Measurements from ENCODE around the gene FCRL2. TPM values are rescaled to one million over a fixed set of nuclear protein-coding genes. Genes with fewer than 3 reads are reported as not detected.

FCRL2 gene
- total RNA-seq, 1 donor = not detected

GRCh38 chr1:157700305-157700704 is 76.6 kb downstream of the FCRL2 start:
- Histone ChIP-seq H2AFZ (ENCODE audit: low read length) (no peak overlapping the region), H3K36me3 (ENCODE audit: insufficient read depth, low read length) (no peaks in the 10 kb centered on the region), H3K4me1 (ENCODE audit: insufficient read depth, low read length) (no peaks in the 10 kb centered on the region), H3K9me3 (ENCODE audit: low read depth, low read length) (no peaks in the 10 kb centered on the region), H4K20me1 (ENCODE audit: insufficient read depth, low read length) (no peaks in the 10 kb centered on the region), H3K4me2 (ENCODE audit: insufficient read depth, low read length) (no peak overlapping the region), H3K79me2 (ENCODE audit: insufficient read depth, low read length) (no peaks in the 10 kb centered on the region), H3K27ac (ENCODE audit: low read depth, low read length) (no peak overlapping the region), H3K27me3 (ENCODE audit: insufficient read depth, low read length) (no peaks in the 10 kb centered on the region), H3K4me3 (ENCODE audit: insufficient read depth, low read length) (no peak overlapping the region)
- TF ChIP-seq CTCF (IDR thresholded peaks at IDR 0.05; ENCODE audit: extremely low read depth, low read depth, low read length) = no peak
- no peak for DNase-seq (ENCODE audit: insufficient read length, low spot score, missing footprints)

GRCh38 chr1:157697781-157698569 is 79.0 kb downstream of the FCRL2 start:
- H3K79me2 ChIP-seq (ENCODE audit: insufficient read depth, low read length) = no peaks in the 10 kb centered on the region
- no peak overlapping the region for H3K27ac ChIP-seq (ENCODE audit: low read depth, low read length)
- no peak overlapping the region for H3K4me2 ChIP-seq (ENCODE audit: insufficient read depth, low read length)
- H3K4me3 ChIP-seq (ENCODE audit: insufficient read depth, low read length) = no peak overlapping the region
- no peaks in the 10 kb centered on the region for H3K4me1 ChIP-seq (ENCODE audit: insufficient read depth, low read length)
- TF ChIP-seq CTCF (IDR thresholded peaks at IDR 0.05; ENCODE audit: extremely low read depth, low read depth, low read length) = no peak
- no peak overlapping the region for H2AFZ ChIP-seq (ENCODE audit: low read length)
- H3K27me3 ChIP-seq (ENCODE audit: insufficient read depth, low read length) = no peaks in the 10 kb centered on the region
- H4K20me1 ChIP-seq (ENCODE audit: insufficient read depth, low read length) = no peaks in the 10 kb centered on the region
- no peak for DNase-seq (ENCODE audit: insufficient read length, low spot score, missing footprints)
- H3K9me3 ChIP-seq (ENCODE audit: low read depth, low read length) = no peaks in the 10 kb centered on the region
- no peaks in the 10 kb centered on the region for H3K36me3 ChIP-seq (ENCODE audit: insufficient read depth, low read length)

GRCh38 chr1:157696966-157697628 is 79.8 kb downstream of the FCRL2 start:
- no peak overlapping the region for H3K4me3 ChIP-seq (ENCODE audit: insufficient read depth, low read length)
- no peak for DNase-seq (ENCODE audit: insufficient read length, low spot score, missing footprints)
- no peaks in the 10 kb centered on the region for H3K27me3 ChIP-seq (ENCODE audit: insufficient read depth, low read length)
- H3K9me3 ChIP-seq (ENCODE audit: low read depth, low read length) = no peaks in the 10 kb centered on the region
- no peaks in the 10 kb centered on the region for H3K4me1 ChIP-seq (ENCODE audit: insufficient read depth, low read length)
- no peak overlapping the region for H3K27ac ChIP-seq (ENCODE audit: low read depth, low read length)
- H2AFZ ChIP-seq (ENCODE audit: low read length) = no peak overlapping the region
- H4K20me1 ChIP-seq (ENCODE audit: insufficient read depth, low read length) = no peaks in the 10 kb centered on the region
- no peaks in the 10 kb centered on the region for H3K79me2 ChIP-seq (ENCODE audit: insufficient read depth, low read length)
- TF ChIP-seq CTCF (IDR thresholded peaks at IDR 0.05; ENCODE audit: extremely low read depth, low read depth, low read length) = no peak
- H3K4me2 ChIP-seq (ENCODE audit: insufficient read depth, low read length) = no peak overlapping the region
- H3K36me3 ChIP-seq (ENCODE audit: insufficient read depth, low read length) = no peaks in the 10 kb centered on the region

Other genes starting within 250 kb of the FCRL2 start
- under 0.01 TPM in 1 of 2 replicates, not detected in the other for gene FCRL5, start 224.6 kb downstream of the FCRL2 start, total RNA-seq
- gene FCRL4, start 179.0 kb downstream of the FCRL2 start, total RNA-seq = not detected in 2 replicates
- gene FCRL3, start 76.4 kb downstream of the FCRL2 start, total RNA-seq = not detected in 2 replicates
- not detected in 2 replicates for gene FCRL1, start 43.0 kb upstream of the FCRL2 start, total RNA-seq
- gene CD5L, start 64.7 kb upstream of the FCRL2 start, total RNA-seq = not detected in 2 replicates
- gene KIRREL1, start 216.5 kb upstream of the FCRL2 start, total RNA-seq = 171 and 174 TPM in 2 replicates

All from osteoblast (primary cell).